H1 (cell line): ENCODE data around the gene FAM234A. TPM values are rescaled to one million over a fixed set of nuclear protein-coding genes. Genes with fewer than 3 reads are reported as not detected.

ENCODE experiments used
- ATF2 ChIP-seq: IDR thresholded peaks from 2 replicates; pipeline ENCODE4 v1.6.1; 2012; ENCODE audit warnings: low read length, inconsistent platforms
- BRCA1 ChIP-seq: IDR thresholded peaks from 2 replicates; pipeline ENCODE4 v1.6.1; 2012; ENCODE audit warnings: low read depth, low read length, improper control_type of control experiment
- CHD7 ChIP-seq: fragments of 300-600 bp; sonication (generic); IDR thresholded peaks from 2 replicates; pipeline ENCODE4 v1.7.1; 2012; ENCODE audit warnings: low read length, moderate library complexity, mild to moderate bottlenecking, inconsistent platforms; ENCODE audit not compliant: insufficient replicate concordance
- NANOG ChIP-seq: IDR thresholded peaks from 2 replicates; pipeline ENCODE4 v1.6.1; 2011; ENCODE audit warnings: low read length, low read depth, mild to moderate bottlenecking, inconsistent platforms; ENCODE audit not compliant: insufficient read depth, poor library complexity, severe bottlenecking
- SP1 ChIP-seq: IDR thresholded peaks from 2 replicates; pipeline ENCODE4 v1.6.1; 2011; ENCODE audit warnings: low read depth, low read length
- polyA plus RNA-seq, 7 experiments: library from polyadenylated mRNA; depleted of rRNA in 3 of 7; stranded (reverse) in 5 of 7; unstranded in 2 of 7; fragments of >200 nt in 5 of 7; fragments of 200-250 nt in 2 of 7; gene quantifications; 1 replicate in 5 of 7; 2 replicates in 1 of 7; 4 replicates in 1 of 7; pipeline versions ENCODE4 v1.2.1 to v1.2.3, GENCODE V29; 2011 to 2013; ENCODE audit warnings: missing spikeins in 2 of 7, mixed read lengths in 2 of 7
- total RNA-seq: library from RNA; stranded (reverse); fragmentation: NEBNext Ultra II Directional; extraction: Animal tissue kit (Norgen Biotek cat#: 25700); gene quantifications from 2 replicates; pipeline ENCODE4 v1.2.1, GENCODE V29; 2021
- TF ChIP-seq, protein P1 (sequence below): IDR thresholded peaks from 2 replicates; pipeline ENCODE4 v1.6.1; 2011; ENCODE audit warnings: low read length, improper control_type of control experiment

The FAM234A gene
- total and polyA plus RNA-seq, 2 of the 8 experiments (the other 6 are each of a cell fraction or from before 2014, with no cell fraction given) = 80.6 to 104 TPM

- no peak for TF ChIP-seq CHD7
- TF ChIP-seq NANOG = no peak
- no peak for TF ChIP-seq SP1
- no peak for TF ChIP-seq ATF2
- TF ChIP-seq BRCA1 = no peak
- TF ChIP-seq, protein P1, sequence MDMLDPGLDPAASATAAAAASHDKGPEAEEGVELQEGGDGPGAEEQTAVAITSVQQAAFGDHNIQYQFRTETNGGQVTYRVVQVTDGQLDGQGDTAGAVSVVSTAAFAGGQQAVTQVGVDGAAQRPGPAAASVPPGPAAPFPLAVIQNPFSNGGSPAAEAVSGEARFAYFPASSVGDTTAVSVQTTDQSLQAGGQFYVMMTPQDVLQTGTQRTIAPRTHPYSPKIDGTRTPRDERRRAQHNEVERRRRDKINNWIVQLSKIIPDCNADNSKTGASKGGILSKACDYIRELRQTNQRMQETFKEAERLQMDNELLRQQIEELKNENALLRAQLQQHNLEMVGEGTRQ = no peak
- TF ChIP-seq, all 59 proteins: peak for 0
Observed at GRCh38 chr16:296276-296675, 61.7 kb downstream of the FAM234A start (continued).
